GM19240 (cell line): ENCODE data around the gene SESN1.
"Not testable (repeated sequence)": the region's sequence is repeated elsewhere in the genome, so short reads cannot be mapped to it uniquely, and the experiment has no call there.

Source experiments
- DNase-seq: peaks from one replicate; pipeline ENCODE4 v3.0.0; 2011; ENCODE audit warnings: low spot score; ENCODE audit not compliant: insufficient read length

Gene SESN1

GRCh38 chr6:109094416-109095035, at the start of gene SESN1:
Gene SESN1, minus strand, starts transcription at chr6:109094846. Its CDS starts 773 bp downstream, at chr6:109094073.
- DNase-seq, result peak; percentile 41

GRCh38 chr6:109143191-109143590, 48.5 kb upstream of the SESN1 start:
- DNase-seq, result no peak

GRCh38 chr6:109142067-109142466, 47.4 kb upstream of the SESN1 start:
- not testable (repeated sequence) for DNase-seq

GRCh38 chr6:109139109-109139508, 44.5 kb upstream of the SESN1 start:
- DNase-seq, result no peak

GRCh38 chr6:109136530-109136929, 41.9 kb upstream of the SESN1 start:
- not testable (repeated sequence) for DNase-seq

- not testable (repeated sequence) for DNase-seq
Observed at GRCh38 chr6:109136039-109136438, 41.4 kb upstream of the SESN1 start.

GRCh38 chr6:109135600-109135999, 41.0 kb upstream of the SESN1 start:
- not testable (repeated sequence) for DNase-seq

GRCh38 chr6:109130065-109130464, 35.4 kb upstream of the SESN1 start:
- DNase-seq, result no peak

- no peak for DNase-seq
Observed at GRCh38 chr6:109125504-109125903, 30.9 kb upstream of the SESN1 start.

- no peak for DNase-seq
Observed at GRCh38 chr6:109124219-109124618, 29.6 kb upstream of the SESN1 start.

GRCh38 chr6:109121411-109121810, 26.8 kb upstream of the SESN1 start:
- DNase-seq, result no peak

- DNase-seq, result no peak
Observed at GRCh38 chr6:109118871-109119354, 24.3 kb upstream of the SESN1 start.

- no peak for DNase-seq
Observed at GRCh38 chr6:109118337-109118736, 23.7 kb upstream of the SESN1 start.

GRCh38 chr6:109117346-109118035, 22.8 kb upstream of the SESN1 start:
- no peak for DNase-seq

GRCh38 chr6:109112663-109113062, 18.0 kb upstream of the SESN1 start:
- DNase-seq, result not testable (repeated sequence)

- not testable (repeated sequence) for DNase-seq
Observed at GRCh38 chr6:109109663-109110062, 15.0 kb upstream of the SESN1 start.

- DNase-seq, result no peak
Observed at GRCh38 chr6:109105681-109106080, 11.0 kb upstream of the SESN1 start.

GRCh38 chr6:109104512-109104911, 9.9 kb upstream of the SESN1 start:
- no peak for DNase-seq

- DNase-seq, result no peak
Observed at GRCh38 chr6:109103942-109104341, 9.3 kb upstream of the SESN1 start.

GRCh38 chr6:109102762-109103161, 8.1 kb upstream of the SESN1 start:
- DNase-seq, result no peak

GRCh38 chr6:109097661-109098060, 3.0 kb upstream of the SESN1 start:
- DNase-seq, result no peak

- DNase-seq, result no peak
Observed at GRCh38 chr6:109096208-109096607, 1.6 kb upstream of the SESN1 start.

- no peak for DNase-seq
Observed at GRCh38 chr6:109095835-109096084, 1.1 kb upstream of the SESN1 start.
